GM12874 (cell line): Measurements from ENCODE around the gene SASS6.

ENCODE experiments used
- TF ChIP-seq, protein P1 (sequence below): IDR thresholded peaks from 2 replicates; pipeline ENCODE4 v1.5.1; 2011; ENCODE audit warnings: low read depth, mild to moderate bottlenecking, control low read depth, low read length, moderate library complexity; ENCODE audit not compliant: insufficient read depth

SASS6 gene

GRCh38 chr1:100076319-100076718 lies 56.4 kb downstream of the SASS6 start:
- TF ChIP-seq, protein P1, sequence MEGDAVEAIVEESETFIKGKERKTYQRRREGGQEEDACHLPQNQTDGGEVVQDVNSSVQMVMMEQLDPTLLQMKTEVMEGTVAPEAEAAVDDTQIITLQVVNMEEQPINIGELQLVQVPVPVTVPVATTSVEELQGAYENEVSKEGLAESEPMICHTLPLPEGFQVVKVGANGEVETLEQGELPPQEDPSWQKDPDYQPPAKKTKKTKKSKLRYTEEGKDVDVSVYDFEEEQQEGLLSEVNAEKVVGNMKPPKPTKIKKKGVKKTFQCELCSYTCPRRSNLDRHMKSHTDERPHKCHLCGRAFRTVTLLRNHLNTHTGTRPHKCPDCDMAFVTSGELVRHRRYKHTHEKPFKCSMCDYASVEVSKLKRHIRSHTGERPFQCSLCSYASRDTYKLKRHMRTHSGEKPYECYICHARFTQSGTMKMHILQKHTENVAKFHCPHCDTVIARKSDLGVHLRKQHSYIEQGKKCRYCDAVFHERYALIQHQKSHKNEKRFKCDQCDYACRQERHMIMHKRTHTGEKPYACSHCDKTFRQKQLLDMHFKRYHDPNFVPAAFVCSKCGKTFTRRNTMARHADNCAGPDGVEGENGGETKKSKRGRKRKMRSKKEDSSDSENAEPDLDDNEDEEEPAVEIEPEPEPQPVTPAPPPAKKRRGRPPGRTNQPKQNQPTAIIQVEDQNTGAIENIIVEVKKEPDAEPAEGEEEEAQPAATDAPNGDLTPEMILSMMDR: no peak

DNA sequence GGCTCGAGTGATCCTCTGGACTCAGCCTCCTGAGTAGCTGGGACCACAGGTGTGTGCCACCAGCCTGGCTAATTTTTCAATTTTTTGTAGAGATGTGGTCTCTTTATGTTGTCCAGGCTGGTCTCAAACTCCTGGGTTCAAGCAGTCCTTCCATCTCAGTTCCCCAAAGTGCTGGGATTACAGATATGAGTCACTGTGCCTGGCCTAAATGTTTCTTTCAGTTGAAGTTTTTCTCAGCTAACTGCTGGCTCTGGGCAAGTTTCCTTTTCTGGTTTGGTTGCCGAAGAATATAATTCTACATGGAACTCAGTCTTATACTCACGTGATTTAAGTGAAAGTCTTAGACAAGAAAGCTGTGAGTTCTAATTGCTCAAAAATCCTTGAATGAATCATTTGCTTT lies 57.0 kb downstream of the SASS6 start:
- TF ChIP-seq, protein P1: no peak

DNA sequence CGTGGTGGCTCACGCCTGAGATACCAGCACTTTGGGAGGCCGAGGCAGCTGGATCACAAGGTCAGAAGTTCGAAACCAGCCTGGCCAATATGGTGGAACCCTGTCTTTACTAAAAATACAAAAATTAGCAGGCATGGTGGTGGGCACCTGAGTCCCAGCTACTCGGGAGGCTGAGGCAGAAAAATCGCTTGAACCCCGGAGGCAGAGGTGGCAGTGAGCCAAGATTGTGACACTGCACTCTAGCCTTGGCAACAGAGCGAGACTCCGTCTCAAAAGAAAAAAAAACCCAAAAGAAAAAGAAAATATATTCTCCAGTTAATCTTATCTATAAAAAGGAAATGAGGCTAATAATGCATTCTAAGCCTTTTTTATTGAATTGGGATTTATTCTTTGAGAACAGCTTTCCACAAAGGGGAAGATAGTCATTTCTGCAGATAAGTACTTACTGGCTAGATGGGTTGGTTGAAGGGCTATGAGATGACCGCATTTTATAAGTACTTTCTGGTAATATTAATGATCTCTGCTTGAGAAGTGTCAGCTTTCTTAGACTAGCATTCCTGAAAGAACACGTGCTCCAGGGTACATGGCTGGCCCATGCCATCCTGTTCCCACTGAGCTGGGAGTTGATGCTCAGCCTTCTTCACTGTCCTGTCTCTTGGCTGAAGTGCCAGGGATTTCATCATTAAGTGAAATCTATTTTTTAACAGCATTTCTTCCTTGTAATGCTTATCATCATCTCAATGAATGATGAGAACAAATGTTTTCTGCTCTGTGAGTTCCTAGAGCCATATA lies 57.9 kb downstream of the SASS6 start:
- TF ChIP-seq, protein P1: no peak

GRCh38 chr1:100073531-100073930 lies 59.2 kb downstream of the SASS6 start:
- TF ChIP-seq, protein P1: no peak

DNA sequence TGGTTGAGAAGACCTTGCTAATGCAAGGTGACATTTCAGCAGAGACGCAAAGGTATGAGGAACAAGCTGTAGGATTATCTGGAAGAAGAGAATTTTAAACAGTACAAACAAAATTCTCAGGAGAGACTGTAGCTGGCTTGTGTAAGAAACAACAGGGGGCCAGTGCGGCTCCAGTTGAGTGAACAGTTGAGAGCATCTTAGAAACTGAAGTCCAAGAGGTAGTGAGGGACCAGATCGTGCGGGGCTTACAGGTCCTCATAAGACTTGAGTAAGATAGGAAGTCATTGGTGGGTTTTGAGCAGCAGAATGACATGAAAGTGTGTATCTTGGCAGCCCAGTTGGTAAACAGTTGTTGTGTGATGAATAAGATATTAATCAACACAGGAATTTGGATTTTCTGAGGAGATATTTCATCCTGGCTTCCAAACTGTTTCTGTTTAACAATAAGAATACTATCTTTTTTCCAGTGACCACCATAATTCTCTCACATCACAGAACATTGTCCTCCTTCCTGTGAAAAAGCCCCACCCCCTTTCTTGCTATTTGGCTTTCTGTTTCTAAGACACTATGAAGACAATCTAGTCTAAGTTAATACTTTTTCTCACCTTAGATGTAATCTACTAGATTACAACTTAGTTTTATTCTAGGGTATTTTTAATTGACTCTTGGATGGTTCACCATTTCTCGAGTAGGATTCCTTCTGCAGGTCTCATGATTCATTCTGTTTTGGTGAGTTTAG lies 62.4 kb downstream of the SASS6 start:
- TF ChIP-seq, protein P1: no peak

DNA sequence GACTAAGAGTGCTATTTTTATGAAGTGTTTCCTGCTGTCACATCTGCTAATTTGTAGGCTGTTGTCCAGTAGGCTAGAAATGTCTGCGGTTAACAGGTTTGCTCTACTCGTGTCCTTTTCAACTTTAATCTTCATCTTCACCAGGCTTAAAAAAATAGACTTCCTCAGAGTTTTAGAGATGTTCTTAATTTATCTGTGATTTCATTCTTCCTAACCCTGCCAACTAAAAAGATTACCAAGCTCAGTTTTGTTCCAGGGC lies 66.8 kb downstream of the SASS6 start:
- TF ChIP-seq, protein P1: no peak

- TF ChIP-seq, protein P1: no peak
Measured at GRCh38 chr1:100065183-100065968, 67.4 kb downstream of the SASS6 start.
